Measurements from ENCODE around the gene AJUBA.
"Not testable (repeated sequence)": the region's sequence is repeated elsewhere in the genome, so short reads cannot be mapped to it uniquely, and the experiment has no call there.

The AJUBA gene

GRCh38 chr14:23006188-23006534 lies 23.8 kb upstream of the AJUBA start:
- DNase-seq (ENCODE audit: low read depth): no peak

GRCh38 chr14:23005451-23006187 lies 23.3 kb upstream of the AJUBA start:
- DNase-seq (ENCODE audit: low read depth): no peak

GRCh38 chr14:23004274-23004673 lies 21.9 kb upstream of the AJUBA start:
- not testable (repeated sequence) for DNase-seq (ENCODE audit: low read depth)

DNA sequence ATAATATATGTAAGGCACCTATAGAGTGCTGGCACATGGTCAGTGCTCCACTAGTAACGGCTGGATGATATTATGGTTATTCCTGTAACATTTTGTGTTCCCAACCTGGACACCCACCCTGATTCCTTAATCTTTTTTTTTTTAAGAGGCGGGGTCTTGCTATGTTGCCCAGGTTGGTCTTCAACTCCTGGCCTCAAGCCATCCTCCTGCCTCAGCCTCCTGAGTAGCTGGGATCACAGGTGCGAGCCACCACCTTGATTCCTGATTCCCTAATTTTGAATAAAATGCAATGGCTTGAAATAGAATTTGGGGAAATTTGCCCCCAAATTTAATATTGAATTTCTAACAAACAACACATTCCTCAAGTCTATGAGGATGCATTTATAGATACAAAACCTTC lies 20.2 kb upstream of the AJUBA start:
- no peak for DNase-seq (ENCODE audit: low read depth)

GRCh38 chr14:23000860-23001259 lies 18.5 kb upstream of the AJUBA start:
- no peak for DNase-seq (ENCODE audit: low read depth)

DNA sequence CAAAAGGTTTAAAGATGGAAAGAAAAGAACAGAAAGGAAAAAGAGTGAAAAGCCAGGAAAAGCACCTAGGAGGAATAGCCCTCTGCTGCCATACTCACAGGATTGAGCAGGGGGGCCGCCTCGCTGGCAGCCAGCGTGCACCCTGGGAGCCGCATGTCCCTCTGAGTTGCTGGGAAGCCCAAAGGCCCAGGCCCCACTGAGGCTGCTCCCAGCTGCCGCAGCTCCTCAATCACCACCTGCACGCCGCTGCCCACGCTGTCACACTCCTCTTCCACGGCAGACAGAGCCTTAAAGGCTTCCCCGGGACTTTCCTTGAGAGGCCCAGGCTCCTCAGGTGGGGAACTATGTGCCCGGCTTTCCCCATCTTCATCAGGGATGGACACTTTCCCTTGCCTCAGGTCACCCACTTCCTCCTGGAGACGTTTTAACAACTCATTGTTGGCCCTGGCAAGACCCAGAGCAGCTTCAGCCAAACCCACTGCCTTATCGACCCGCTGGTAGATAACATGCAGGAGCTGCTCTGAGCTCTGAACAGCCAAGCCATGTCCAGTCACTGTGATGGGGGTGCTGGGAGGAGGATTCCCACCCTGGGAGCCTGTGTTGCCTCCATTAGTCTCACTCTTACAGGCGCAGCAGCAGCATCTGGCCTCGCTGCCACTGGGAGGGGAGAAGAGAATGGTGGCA lies 16.1 kb upstream of the AJUBA start:
- no peak for DNase-seq (ENCODE audit: low read depth)

GRCh38 chr14:22997676-22998323 lies 15.4 kb upstream of the AJUBA start:
- no peak for DNase-seq (ENCODE audit: low read depth)

- peak; percentile 51 for DNase-seq (ENCODE audit: low read depth)
These were observed 14.7 kb upstream of the AJUBA start for GRCh38 chr14:22996768-22997654.

DNA sequence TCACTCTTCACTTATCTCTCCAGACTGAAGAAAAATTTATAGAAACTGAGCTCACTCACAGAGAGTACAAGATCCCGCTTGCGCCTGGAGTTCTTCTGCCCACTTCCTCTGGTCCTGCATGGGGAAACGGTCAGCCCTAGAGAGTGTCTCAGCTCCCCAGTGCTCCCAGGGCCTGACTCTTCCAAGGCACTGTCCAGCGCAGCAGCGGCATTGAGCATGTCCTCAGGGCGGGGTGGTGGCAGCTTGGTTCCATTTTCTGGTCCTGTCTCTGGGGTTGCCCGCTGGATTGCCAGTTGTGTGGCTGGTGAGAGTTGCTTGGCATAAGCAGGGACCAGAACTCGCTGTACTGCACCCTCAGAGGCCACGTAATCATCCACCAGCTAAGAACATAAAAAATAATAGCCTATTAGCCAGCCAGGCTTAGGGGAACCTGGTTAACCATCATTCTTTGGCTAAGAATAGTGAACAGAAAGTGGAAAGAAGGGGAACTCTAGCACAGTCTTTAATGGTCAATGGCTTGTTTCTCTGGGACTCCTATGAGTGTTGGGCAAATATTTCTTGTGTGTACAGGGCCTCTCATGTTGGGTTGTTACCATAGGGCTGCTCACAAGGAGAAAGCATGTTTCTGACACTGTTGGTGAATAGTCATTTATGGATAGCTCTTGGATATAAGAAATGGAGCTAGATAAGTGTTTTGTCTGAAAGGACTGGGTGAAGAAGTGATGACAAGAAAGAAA lies 13.7 kb upstream of the AJUBA start:
- DNase-seq (ENCODE audit: low read depth): no peak

DNA sequence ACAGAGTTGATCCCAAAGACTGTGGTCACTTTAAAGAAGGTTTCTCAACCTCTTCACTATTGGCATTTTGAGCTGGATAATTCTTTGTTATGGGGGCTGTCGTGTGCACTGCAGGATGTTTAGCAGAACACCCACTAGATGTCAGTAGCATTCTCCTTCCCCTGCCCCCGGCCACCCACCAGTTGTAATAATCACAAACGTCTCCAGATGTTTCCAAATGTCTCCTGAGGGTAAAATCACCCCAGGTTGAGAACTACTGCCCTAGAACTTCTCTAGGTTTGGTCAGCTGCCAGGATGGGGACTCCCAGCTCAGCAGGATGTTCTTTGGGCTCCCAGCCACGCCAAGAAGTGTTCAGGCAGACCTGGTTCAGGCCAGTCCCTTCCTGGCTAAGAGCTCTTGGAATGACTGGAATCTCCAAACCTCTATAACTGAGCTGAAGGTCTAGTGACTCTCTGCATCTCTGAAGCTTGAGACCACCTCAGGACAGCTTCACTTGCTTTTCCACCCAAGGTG lies 12.5 kb upstream of the AJUBA start:
- peak; percentile 40 for DNase-seq (ENCODE audit: low read depth)

GRCh38 chr14:22993517-22993916 lies 11.2 kb upstream of the AJUBA start:
- no peak for DNase-seq (ENCODE audit: low read depth)

DNA sequence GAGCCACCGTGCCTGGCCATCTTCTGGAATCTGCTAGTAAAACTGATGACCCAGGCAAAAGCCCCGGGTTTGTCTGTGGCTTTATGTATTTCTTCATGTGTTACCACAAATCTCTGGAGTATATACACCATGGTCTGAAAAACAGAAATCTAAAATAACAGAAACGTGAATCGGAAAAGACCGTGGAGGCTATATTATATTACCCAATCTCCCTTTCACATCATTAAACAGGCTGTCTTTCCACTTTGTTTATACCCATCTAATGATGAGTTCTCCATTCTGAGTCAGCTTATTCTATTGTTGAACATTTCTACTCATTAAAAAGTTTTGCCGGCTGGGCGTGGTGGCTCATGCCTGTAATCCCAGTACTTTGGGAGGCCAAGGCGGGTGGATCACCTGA lies 9.5 kb upstream of the AJUBA start:
- DNase-seq (ENCODE audit: low read depth): no peak

DNA sequence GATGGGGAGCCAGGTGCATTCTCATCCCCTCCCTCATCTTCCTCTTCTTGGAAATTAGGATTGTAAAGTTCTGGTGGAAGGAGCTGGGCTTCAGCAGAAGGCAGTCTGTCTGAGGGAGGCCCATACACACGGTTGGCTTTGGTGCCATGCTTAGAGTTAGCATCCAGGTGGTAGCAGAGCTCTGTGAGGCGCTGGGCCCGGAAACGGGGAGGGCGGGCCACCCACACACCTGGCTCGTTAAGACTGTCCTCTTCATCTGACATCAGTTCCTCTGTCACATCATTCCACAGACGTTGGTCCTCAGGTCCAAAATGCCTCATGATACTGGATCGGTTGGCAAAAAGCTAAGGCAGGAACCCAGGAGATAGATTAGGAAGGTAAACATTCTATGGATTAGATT lies 4.9 kb upstream of the AJUBA start:
- DNase-seq (ENCODE audit: low read depth): no peak

- DNase-seq (ENCODE audit: low read depth): peak; percentile 83
These were observed 4.2 kb upstream of the AJUBA start for GRCh38 chr14:22986508-22987054.

DNA sequence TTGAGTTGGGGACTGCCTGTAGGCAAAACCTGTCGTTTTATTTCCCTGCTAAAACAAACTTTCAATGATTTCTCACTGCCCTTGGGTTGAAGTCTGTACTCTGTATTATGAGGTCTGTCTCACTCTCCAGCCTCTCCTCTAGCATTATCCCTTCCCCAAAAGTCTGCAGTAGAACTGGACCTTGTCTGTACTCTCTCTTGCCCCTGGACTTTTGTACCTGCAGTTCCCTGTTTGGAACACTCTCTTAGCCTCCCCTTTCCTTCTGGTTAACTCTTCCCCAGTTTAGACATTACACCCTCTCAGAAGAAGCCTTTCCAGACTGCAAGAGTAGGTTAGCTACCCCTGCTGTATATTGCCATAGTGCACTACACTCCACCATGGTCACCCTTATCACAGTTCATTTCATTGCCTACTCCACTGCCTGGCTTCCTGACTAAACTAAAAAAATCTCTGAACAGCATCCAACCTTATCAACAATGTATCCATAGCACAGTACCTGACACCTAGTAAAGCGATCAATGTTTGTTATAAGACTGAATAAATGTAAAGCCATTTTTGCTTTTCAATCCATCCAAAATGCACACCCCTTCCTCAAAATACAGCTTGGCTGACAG lies 3.6 kb upstream of the AJUBA start:
- no peak for DNase-seq (ENCODE audit: low read depth)

GRCh38 chr14:22984959-22985658 lies 2.8 kb upstream of the AJUBA start:
- no peak for DNase-seq (ENCODE audit: low read depth)

GRCh38 chr14:22981876-22982476 lies 375 bp downstream of the AJUBA start:
- no peak for DNase-seq (ENCODE audit: low read depth)

DNA sequence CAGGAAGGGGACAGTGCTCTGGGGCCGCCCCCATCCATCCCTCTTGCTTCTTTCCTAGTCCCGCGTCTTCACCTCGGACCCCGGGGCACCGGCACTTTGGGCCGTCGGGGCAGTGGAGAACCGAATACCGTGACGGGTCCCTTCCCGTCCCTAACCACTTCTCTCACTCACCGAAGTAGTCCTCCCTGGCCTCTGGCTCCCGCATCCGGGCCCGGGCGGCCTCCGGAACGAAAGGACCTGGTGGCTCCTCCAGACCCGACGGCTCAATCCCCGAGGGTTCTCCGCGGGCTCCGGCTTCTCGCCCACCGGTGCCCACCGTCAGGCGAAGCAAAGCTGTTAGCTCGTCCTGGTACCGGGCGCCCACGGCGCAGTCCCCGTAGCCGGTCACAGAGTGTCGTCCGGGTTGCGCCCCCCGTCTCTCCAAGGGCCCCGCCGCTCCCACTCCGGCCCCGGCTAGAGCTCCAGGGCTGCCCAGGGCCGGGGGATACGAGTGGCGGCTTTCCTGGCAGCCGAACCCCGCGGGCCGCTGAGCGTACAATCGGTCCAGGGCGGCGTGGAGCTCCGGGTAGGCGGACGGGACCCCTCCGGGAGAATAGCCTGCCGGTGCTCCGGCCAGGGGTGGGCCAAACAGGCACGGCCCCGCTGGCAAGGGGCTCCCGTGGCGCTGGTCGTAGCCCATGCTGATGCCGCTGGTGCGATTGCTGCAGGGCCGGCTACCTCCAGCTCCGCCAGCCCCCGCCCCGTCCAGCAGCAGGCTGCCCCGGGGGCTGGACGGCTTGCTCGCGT lies 1.1 kb downstream of the AJUBA start:
- no peak for DNase-seq (ENCODE audit: low read depth)

DNA sequence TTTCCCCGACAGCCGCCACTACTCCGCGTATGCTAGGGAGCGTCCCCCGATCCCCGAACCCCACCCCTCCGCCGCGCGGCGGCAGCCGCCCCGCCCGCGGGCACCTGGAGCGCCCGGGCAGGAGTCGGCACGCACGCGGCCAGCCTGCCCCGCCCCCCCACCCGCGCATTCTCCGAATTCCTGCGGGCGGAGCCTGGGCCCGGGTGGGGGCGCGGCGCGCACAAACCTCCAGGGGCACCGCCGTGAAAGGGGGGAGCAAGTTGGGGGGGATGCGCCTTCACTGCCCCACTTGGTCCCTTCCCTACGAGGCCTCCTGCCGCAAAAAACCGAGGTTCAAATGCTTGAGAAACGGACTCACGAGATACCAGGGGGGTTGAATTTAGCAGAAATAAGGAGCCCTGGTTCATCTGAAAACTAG lies 1.7 kb downstream of the AJUBA start:
- peak; percentile 25 for DNase-seq (ENCODE audit: low read depth)
